Erythroblast (primary cell): ENCODE results near the gene CTNND2.

Experiments used
- GATA1 ChIP-seq: IDR thresholded peaks from 2 replicates; pipeline ENCODE4 v1.6.1; 2011; ENCODE audit warnings: low read depth, mild to moderate bottlenecking, control low read depth, low read length, moderate library complexity
- POLR2A ChIP-seq: IDR thresholded peaks from 2 replicates; pipeline ENCODE4 v1.6.1; 2011; ENCODE audit warnings: mild to moderate bottlenecking, low read length

DNA sequence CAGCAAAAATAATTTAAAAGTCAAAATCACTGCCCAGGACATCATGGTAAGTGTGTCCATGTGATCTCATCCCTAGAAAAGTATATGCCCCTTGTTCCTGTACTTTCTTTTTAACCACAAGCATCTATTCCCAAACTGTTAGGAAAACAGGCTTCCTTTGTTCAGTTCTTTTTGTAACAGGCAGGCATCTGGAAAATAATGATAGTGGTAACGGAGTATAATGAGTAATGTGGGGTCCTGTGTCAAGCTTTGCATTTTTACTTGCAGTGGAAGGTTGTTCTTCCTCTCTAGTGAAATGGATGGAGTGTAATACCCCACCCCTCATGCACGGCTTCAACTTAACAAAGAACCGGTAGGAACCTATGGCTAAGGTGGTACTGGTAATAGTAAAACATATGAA is 532.1 kb downstream of the CTNND2 start:
- no peak for TF ChIP-seq POLR2A
- TF ChIP-seq GATA1 = no peak
